ENCODE results near the gene ZNF365. TPM values are rescaled to one million over a fixed set of nuclear protein-coding genes. Genes with fewer than 3 reads are reported as not detected.

The ZNF365 gene
- total and polyA plus RNA-seq, 2 experiments from 2014 or later: 0.60 to 0.93 TPM

DNA sequence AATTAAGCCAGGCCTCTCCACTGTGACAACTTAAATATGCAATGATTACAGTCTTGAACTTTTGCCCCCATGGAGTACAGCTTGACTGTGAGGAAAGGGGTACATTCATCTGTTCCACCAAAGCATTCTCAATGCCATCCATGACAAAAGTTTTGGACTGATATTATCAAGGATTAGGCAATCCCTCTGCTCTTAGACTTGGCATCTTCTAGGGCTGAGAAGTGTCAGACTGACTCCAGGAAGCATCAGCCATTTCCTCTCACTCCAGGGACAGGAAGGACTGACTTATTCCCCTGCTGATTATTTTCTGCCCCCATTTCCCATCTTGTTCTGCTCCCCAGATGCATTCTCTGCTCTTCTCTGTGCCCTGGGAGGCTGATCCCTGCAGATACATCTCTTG, 69.7 kb downstream of the ZNF365 start:
- no peak overlapping the region for H3K4me2 ChIP-seq
- no peaks in the 10 kb centered on the region for H3K9me3 ChIP-seq (ENCODE audit: low read depth)
- no peak for DNase-seq (ENCODE audit: low spot score)
- no peak overlapping the region for H3K4me3 ChIP-seq
- no peaks in the 10 kb centered on the region for H3K79me2 ChIP-seq
- no peaks in the 10 kb centered on the region for H4K20me1 ChIP-seq (ENCODE audit: insufficient read depth, poor library complexity, severe bottlenecking)
- H3K27me3 ChIP-seq: no peaks in the 10 kb centered on the region
- no peaks in the 10 kb centered on the region for H3K9me2 ChIP-seq (replicated peaks; ENCODE audit: insufficient read depth)
- H2AFZ ChIP-seq: no peak overlapping the region
- H3K36me3 ChIP-seq (replicated peaks; ENCODE audit: insufficient read depth, low read depth): no peaks in the 10 kb centered on the region
- no peak overlapping the region for H3K27ac ChIP-seq
- no peak for TF ChIP-seq EZH2phosphoT487 (IDR thresholded peaks at IDR 0.05; ENCODE audit: low read depth, severe bottlenecking, unreplicated experiment)
- TF ChIP-seq EZH2 (IDR thresholded peaks at IDR 0.05; ENCODE audit: borderline replicate concordance): no peak
- TF ChIP-seq, protein P1, sequence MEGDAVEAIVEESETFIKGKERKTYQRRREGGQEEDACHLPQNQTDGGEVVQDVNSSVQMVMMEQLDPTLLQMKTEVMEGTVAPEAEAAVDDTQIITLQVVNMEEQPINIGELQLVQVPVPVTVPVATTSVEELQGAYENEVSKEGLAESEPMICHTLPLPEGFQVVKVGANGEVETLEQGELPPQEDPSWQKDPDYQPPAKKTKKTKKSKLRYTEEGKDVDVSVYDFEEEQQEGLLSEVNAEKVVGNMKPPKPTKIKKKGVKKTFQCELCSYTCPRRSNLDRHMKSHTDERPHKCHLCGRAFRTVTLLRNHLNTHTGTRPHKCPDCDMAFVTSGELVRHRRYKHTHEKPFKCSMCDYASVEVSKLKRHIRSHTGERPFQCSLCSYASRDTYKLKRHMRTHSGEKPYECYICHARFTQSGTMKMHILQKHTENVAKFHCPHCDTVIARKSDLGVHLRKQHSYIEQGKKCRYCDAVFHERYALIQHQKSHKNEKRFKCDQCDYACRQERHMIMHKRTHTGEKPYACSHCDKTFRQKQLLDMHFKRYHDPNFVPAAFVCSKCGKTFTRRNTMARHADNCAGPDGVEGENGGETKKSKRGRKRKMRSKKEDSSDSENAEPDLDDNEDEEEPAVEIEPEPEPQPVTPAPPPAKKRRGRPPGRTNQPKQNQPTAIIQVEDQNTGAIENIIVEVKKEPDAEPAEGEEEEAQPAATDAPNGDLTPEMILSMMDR (IDR thresholded peaks at IDR 0.05; ENCODE audit: poor library complexity): no peak
- H3K4me1 ChIP-seq (ENCODE audit: insufficient read depth): no peaks in the 10 kb centered on the region

DNA sequence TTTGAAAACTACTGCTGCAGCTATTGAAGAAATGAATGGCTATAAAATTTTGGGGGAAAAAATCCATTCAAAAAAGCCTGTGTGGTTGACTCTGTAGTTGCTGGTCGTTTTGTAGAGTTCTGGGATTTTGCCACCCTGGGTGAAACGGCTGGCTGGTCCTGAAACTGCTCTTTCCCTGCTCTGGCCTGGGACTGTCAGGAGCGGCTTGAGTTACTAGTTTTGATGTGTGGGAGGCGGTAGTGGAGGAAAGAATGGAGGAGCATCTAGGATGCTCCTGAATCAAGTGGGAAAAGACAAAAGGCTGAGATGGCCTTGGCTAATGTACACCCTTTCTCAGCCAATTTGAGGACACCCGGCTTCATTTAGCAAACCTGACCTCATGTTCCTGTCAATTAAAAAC, 72.5 kb downstream of the ZNF365 start:
- H3K9me2 ChIP-seq (replicated peaks; ENCODE audit: insufficient read depth): no peaks in the 10 kb centered on the region
- no peaks in the 10 kb centered on the region for H3K4me1 ChIP-seq (ENCODE audit: insufficient read depth)
- no peak overlapping the region for H2AFZ ChIP-seq
- no peak overlapping the region for H3K4me2 ChIP-seq
- WGBS (ENCODE audit: low lambda C conversion rate, missing lambda C conversion rate): 83% methylated on average over 5 of the region's 5 CpGs
- no peak for DNase-seq (ENCODE audit: low spot score)
- no peaks in the 10 kb centered on the region for H4K20me1 ChIP-seq (ENCODE audit: insufficient read depth, poor library complexity, severe bottlenecking)
- H3K36me3 ChIP-seq (replicated peaks; ENCODE audit: insufficient read depth, low read depth): no peaks in the 10 kb centered on the region
- no peak overlapping the region for H3K4me3 ChIP-seq
- no peak overlapping the region for H3K27ac ChIP-seq
- H3K9me3 ChIP-seq (ENCODE audit: low read depth): no peaks in the 10 kb centered on the region
- H3K27me3 ChIP-seq: no peaks in the 10 kb centered on the region
- H3K79me2 ChIP-seq: no peaks in the 10 kb centered on the region
- TF ChIP-seq, protein P1 (IDR thresholded peaks at IDR 0.05; ENCODE audit: poor library complexity): no peak
- TF ChIP-seq EZH2phosphoT487 (IDR thresholded peaks at IDR 0.05; ENCODE audit: low read depth, severe bottlenecking, unreplicated experiment): no peak
- TF ChIP-seq EZH2 (IDR thresholded peaks at IDR 0.05; ENCODE audit: borderline replicate concordance): no peak

DNA sequence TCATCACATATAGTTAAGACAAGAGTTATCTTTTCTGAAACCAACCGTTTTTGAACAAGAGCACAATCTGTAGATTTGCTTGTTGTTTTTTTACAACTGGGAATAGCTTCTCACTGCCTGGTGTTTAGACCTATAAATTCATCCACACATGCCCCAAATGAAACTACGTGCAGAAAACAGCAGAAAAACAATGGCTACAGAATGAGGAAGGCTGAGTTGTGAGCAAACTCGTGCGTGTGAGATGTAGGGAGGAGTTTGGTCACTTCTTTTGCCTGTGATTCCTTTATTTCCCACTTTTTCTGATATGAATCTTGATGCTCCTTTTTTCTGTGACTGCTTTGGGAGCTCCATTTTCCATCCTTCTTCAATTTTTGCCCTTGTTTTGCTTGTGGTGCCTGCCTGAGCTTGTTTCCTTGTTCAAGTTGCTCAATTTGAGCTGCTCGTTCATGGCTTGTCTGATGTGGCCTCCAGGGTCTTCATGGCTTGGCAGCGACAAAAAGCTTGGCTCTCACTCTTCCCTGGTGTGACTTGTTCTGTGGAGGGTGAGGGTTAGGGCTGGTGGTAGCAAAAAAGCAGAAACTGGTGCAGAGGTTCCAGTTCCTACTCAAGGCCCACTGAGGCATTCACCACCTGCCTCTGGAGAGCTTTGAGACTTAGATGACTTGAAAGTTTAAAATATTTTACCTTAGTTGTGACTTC, 76.9 kb downstream of the ZNF365 start:
- Histone ChIP-seq H3K79me2 (no peaks in the 10 kb centered on the region), H3K9me2 (replicated peaks; ENCODE audit: insufficient read depth) (no peaks in the 10 kb centered on the region), H3K4me3 (no peak overlapping the region), H3K36me3 (replicated peaks; ENCODE audit: insufficient read depth, low read depth) (no peaks in the 10 kb centered on the region), H3K4me2 (no peak overlapping the region), H3K9me3 (ENCODE audit: low read depth) (peaks cover 4% of the 10 kb centered on the region), H3K4me1 (ENCODE audit: insufficient read depth) (peaks cover 5% of the 10 kb centered on the region), H4K20me1 (ENCODE audit: insufficient read depth, poor library complexity, severe bottlenecking) (no peaks in the 10 kb centered on the region), H3K27ac (no peak overlapping the region), H3K27me3 (no peaks in the 10 kb centered on the region), H2AFZ (no peak overlapping the region)
- 80% methylated on average over 6 of the region's 6 CpGs for WGBS (ENCODE audit: low lambda C conversion rate, missing lambda C conversion rate)
- no peak for DNase-seq (ENCODE audit: low spot score)
- TF ChIP-seq EZH2phosphoT487 (IDR thresholded peaks at IDR 0.05; ENCODE audit: low read depth, severe bottlenecking, unreplicated experiment) (no peak), EZH2 (IDR thresholded peaks at IDR 0.05; ENCODE audit: borderline replicate concordance) (no peak)
- TF ChIP-seq, protein P1 (IDR thresholded peaks at IDR 0.05; ENCODE audit: poor library complexity): no peak

Measured in hepatocyte (in vitro differentiated cells).